Small intestine (tissue), 7 donors: ENCODE data around the gene ZHX3. TPM values are rescaled to one million over a fixed set of nuclear protein-coding genes. Genes with fewer than 3 reads are reported as not detected.

Experiments
- DNase-seq, 2 donors: peaks; one replicate each; pipeline versions ENCODE4 v3.0.0 to v3.0.0-alpha.2; 2013
- FAIRE-seq: peaks from 2 replicates; lab custom pipeline; 2012; peaks lifted over from hg19 to GRCh38; lab: Jason Lieb, UNC
- H3K27ac ChIP-seq, 3 donors: one replicate each; pipeline ENCODE4 v1.5.1; 2013; ENCODE audit warnings: low read length in 2 of 3, mild to moderate bottlenecking in 2 of 3, control low read depth in 1 of 3, inconsistent platforms in 1 of 3, low read depth in 1 of 3, moderate library complexity in 1 of 3
- H3K27me3 ChIP-seq, 3 donors: one replicate each; pipeline ENCODE4 v1.6.1; 2013; ENCODE audit warnings: low read length in 3 of 3, inconsistent platforms in 1 of 3; ENCODE audit not compliant: control insufficient read depth in 3 of 3, insufficient read depth in 3 of 3
- H3K36me3 ChIP-seq, 3 donors: one replicate each; pipeline ENCODE4 v1.6.1; 2013; ENCODE audit warnings: low read length in 3 of 3, inconsistent platforms in 1 of 3, low read depth in 1 of 3, mild to moderate bottlenecking in 1 of 3, moderate library complexity in 1 of 3; ENCODE audit not compliant: control insufficient read depth in 3 of 3, insufficient read depth in 2 of 3
- H3K4me1 ChIP-seq, 3 donors: one replicate each; pipeline ENCODE4 v1.6.1; 2013; ENCODE audit warnings: low read length in 2 of 3, inconsistent platforms in 1 of 3, low read depth in 1 of 3, mild to moderate bottlenecking in 1 of 3, moderate library complexity in 1 of 3; ENCODE audit not compliant: control insufficient read depth in 3 of 3, insufficient read depth in 2 of 3
- H3K4me3 ChIP-seq, 3 donors: one replicate each; pipeline ENCODE4 v1.5.1; 2013; ENCODE audit warnings: low read length in 3 of 3, control low read depth in 1 of 3, inconsistent platforms in 1 of 3, low read depth in 1 of 3, mild to moderate bottlenecking in 1 of 3, moderate library complexity in 1 of 3
- H3K9me3 ChIP-seq, 2 donors: one replicate each; pipeline ENCODE4 v1.6.1; 2013; ENCODE audit warnings: low read depth in 1 of 2, low read length in 1 of 2; ENCODE audit not compliant: control insufficient read depth in 2 of 2, insufficient read depth in 1 of 2
- WGBS, 3 donors: extraction: QIAGEN DNeasy Blood & Tissue Kit; methylation state at CpG; one replicate each; pipeline ENCODE4 v1.1.7; 2013; 5-methylcytosine and 5-hydroxymethylcytosine counted together
- polyA plus RNA-seq, 4 donors: library from polyadenylated mRNA; stranded (reverse) in 3 of 4; unstranded in 1 of 4; fragments of 200-250 nt in 3 of 4; fragments of 120-200 nt in 1 of 4; gene quantifications; one replicate each; pipeline versions ENCODE4 v1.2.1 to v1.2.3, GENCODE V29; 2013
- donor health status: healthy with polysubstance abuse.
- donor health status: control.
- donor health status: control.
- donor health status: Bipolar disorder and iron deficiency.
- donor health status: healthy.

Gene ZHX3
- polyA plus RNA-seq, 4 donors = 6.0 to 18.3 (median 10.2) TPM

GRCh38 chr20:41287327-41287726 lies 30.2 kb downstream of the ZHX3 start:
- no peak overlapping the region for H3K27ac ChIP-seq
- 93 to 95% (median 93%) methylated on average over 2 of the region's 2 CpGs for WGBS, 3 donors
- peaks cover 0 to 3% (median 0%) of the 10 kb centered on the region in 3 donors for H3K36me3 ChIP-seq
- DNase-seq (no peak), FAIRE-seq (no peak)
- peaks cover 0 to 5% (median 0%) of the 10 kb centered on the region in 3 donors for H3K4me1 ChIP-seq
- H3K27me3 ChIP-seq = no peaks in the 10 kb centered on the region
- peaks cover 0 to 18% of the 10 kb centered on the region in 2 donors for H3K9me3 ChIP-seq
- no peak overlapping the region for H3K4me3 ChIP-seq

- peaks cover 0 to 18% of the 10 kb centered on the region in 2 donors for H3K9me3 ChIP-seq
- no peaks in the 10 kb centered on the region for H3K27me3 ChIP-seq
- FAIRE-seq = no peak
- no peak for DNase-seq
- peaks cover 0 to 3% (median 0%) of the 10 kb centered on the region in 3 donors for H3K36me3 ChIP-seq
- no peak overlapping the region for H3K27ac ChIP-seq
- peaks cover 0 to 5% (median 0%) of the 10 kb centered on the region in 3 donors for H3K4me1 ChIP-seq
- no peak overlapping the region for H3K4me3 ChIP-seq
- 67 to 94% (median 68%) methylated on average over 2 of the region's 2 CpGs for WGBS, 3 donors
Observed at GRCh38 chr20:41286240-41286851, 31.2 kb downstream of the ZHX3 start.

GRCh38 chr20:41279546-41280225 lies 37.8 kb downstream of the ZHX3 start:
- DNase-seq (no peak), FAIRE-seq (no peak)
- Histone ChIP-seq H3K27ac (no peak overlapping the region), H3K36me3 (peaks cover 0 to 3% (median 0%) of the 10 kb centered on the region in 3 donors), H3K27me3 (no peaks in the 10 kb centered on the region), H3K4me3 (no peak overlapping the region), H3K4me1 (peaks cover 0 to 4% (median 0%) of the 10 kb centered on the region in 3 donors), H3K9me3 (no peaks in the 10 kb centered on the region)
- WGBS, 3 donors = 56 to 67% (median 60%) methylated on average over 3 of the region's 3 CpGs

- Histone ChIP-seq H3K9me3 (no peaks in the 10 kb centered on the region), H3K27ac (no peak overlapping the region), H3K36me3 (peaks cover 0 to 3% (median 0%) of the 10 kb centered on the region in 3 donors), H3K27me3 (no peaks in the 10 kb centered on the region), H3K4me1 (peaks cover 0 to 4% (median 0%) of the 10 kb centered on the region in 3 donors), H3K4me3 (no peak overlapping the region)
- no peak for FAIRE-seq
- DNase-seq = no peak
- 70 to 91% (median 88%) methylated on average over 5 of the region's 5 CpGs for WGBS, 3 donors
Observed at GRCh38 chr20:41278936-41279335, 38.6 kb downstream of the ZHX3 start.

GRCh38 chr20:41277049-41277448 lies 40.5 kb downstream of the ZHX3 start:
- FAIRE-seq = no peak
- H3K27me3 ChIP-seq = no peaks in the 10 kb centered on the region

GRCh38 chr20:41276317-41276751 lies 41.2 kb downstream of the ZHX3 start:
- DNase-seq (no peak), FAIRE-seq (no peak)
- no peaks in the 10 kb centered on the region for H3K27me3 ChIP-seq
- no peak overlapping the region for H3K27ac ChIP-seq
- no peaks in the 10 kb centered on the region for H3K9me3 ChIP-seq
- H3K4me1 ChIP-seq = peaks cover 0 to 4% (median 0%) of the 10 kb centered on the region in 3 donors
- WGBS, 3 donors = 71 to 90% (median 81%) methylated on average over 9 of the region's 9 CpGs
- no peak overlapping the region for H3K4me3 ChIP-seq
- no peaks in the 10 kb centered on the region for H3K36me3 ChIP-seq

More at GRCh38 chr20:41277049-41277448, 40.5 kb downstream of the ZHX3 start:
- 89 to 93% (median 89%) methylated on average over 3 of the region's 3 CpGs for WGBS, 3 donors
- Histone ChIP-seq H3K36me3 (no peaks in the 10 kb centered on the region), H3K9me3 (no peaks in the 10 kb centered on the region), H3K27ac (no peak overlapping the region), H3K4me1 (peaks cover 0 to 4% (median 0%) of the 10 kb centered on the region in 3 donors), H3K4me3 (no peak overlapping the region)
- no peak for DNase-seq

GRCh38 chr20:41275301-41275731 lies 42.2 kb downstream of the ZHX3 start:
- FAIRE-seq (no peak), DNase-seq (no peak)

GRCh38 chr20:41274152-41274551 lies 43.4 kb downstream of the ZHX3 start:
- no peak overlapping the region for H3K27ac ChIP-seq
- peaks cover 0 to 4% (median 0%) of the 10 kb centered on the region in 3 donors for H3K4me1 ChIP-seq
- H3K9me3 ChIP-seq = no peaks in the 10 kb centered on the region
- DNase-seq (no peak), FAIRE-seq (no peak)
- no peaks in the 10 kb centered on the region for H3K27me3 ChIP-seq
- WGBS, 3 donors = 68 to 76% (median 73%) methylated on average over 5 of the region's 5 CpGs
- no peaks in the 10 kb centered on the region for H3K36me3 ChIP-seq
- no peak overlapping the region for H3K4me3 ChIP-seq

More at GRCh38 chr20:41275301-41275731, 42.2 kb downstream of the ZHX3 start:
- Histone ChIP-seq H3K27me3 (no peaks in the 10 kb centered on the region), H3K4me3 (no peak overlapping the region), H3K27ac (no peak overlapping the region), H3K36me3 (no peaks in the 10 kb centered on the region), H3K4me1 (peaks cover 0 to 4% (median 0%) of the 10 kb centered on the region in 3 donors), H3K9me3 (no peaks in the 10 kb centered on the region)
- 56 to 69% (median 60%) methylated on average over 4 of the region's 4 CpGs for WGBS, 3 donors
